GM23248 (cell line): ENCODE measurements around the gene IER3.

Experiments
- EZH2 ChIP-seq: fragments of 200-600 bp; sonication (generic); IDR thresholded peaks from 2 replicates; pipeline ENCODE4 v1.6.1; 2018; ENCODE audit warnings: antibody characterized with exemption, mild to moderate bottlenecking; ENCODE audit not compliant: insufficient read depth, poor library complexity, severe bottlenecking
- EZH2phosphoT487 ChIP-seq: fragments of 200-600 bp; sonication (generic); IDR thresholded peaks from 2 replicates; pipeline ENCODE4 v1.6.1; 2018; ENCODE audit warnings: antibody characterized with exemption, moderate library complexity, mild to moderate bottlenecking, low read depth; ENCODE audit not compliant: insufficient read depth

- no peak for TF ChIP-seq EZH2
- no peak for TF ChIP-seq EZH2phosphoT487
These were observed 25.6 kb upstream of the IER3 start for GRCh38 chr6:30769853-30770524.
